ENCODE data around the gene PPP4R3B.

DNA sequence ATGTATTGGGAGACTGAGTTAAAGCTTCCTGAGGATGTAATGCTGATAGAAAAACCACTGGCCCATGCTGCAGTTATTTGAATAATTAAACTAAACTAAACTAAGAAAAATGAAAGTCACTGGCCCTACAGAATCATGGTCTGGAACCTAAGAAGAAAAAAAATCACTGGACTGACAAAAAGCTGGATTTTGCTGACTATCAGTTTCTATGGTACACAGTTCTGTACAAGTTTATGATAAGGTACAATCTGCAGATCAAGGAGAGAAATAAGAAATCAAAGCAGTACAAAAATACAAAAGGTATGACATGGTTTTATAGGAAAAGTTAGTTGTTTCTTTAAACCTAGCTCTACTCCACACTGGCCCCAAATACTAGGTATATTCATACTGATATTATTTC is 15.6 kb downstream of the PPP4R3B start:
- TF ChIP-seq, protein P1, sequence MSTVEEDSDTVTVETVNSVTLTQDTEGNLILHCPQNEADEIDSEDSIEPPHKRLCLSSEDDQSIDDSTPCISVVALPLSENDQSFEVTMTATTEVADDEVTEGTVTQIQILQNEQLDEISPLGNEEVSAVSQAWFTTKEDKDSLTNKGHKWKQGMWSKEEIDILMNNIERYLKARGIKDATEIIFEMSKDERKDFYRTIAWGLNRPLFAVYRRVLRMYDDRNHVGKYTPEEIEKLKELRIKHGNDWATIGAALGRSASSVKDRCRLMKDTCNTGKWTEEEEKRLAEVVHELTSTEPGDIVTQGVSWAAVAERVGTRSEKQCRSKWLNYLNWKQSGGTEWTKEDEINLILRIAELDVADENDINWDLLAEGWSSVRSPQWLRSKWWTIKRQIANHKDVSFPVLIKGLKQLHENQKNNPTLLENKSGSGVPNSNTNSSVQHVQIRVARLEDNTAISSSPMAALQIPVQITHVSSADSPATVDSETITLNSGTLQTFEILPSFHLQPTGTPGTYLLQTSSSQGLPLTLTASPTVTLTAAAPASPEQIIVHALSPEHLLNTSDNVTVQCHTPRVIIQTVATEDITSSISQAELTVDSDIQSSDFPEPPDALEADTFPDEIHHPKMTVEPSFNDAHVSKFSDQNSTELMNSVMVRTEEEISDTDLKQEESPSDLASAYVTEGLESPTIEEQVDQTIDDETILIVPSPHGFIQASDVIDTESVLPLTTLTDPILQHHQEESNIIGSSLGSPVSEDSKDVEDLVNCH (CRISPR knock-in tag; IDR thresholded peaks at IDR 0.05) = no peak
- TF ChIP-seq YEATS2 (CRISPR knock-in tag; IDR thresholded peaks at IDR 0.05; ENCODE audit: borderline replicate concordance) (no peak), ZNF558 (CRISPR knock-in tag; IDR thresholded peaks at IDR 0.05; ENCODE audit: borderline replicate concordance) (no peak), CENPT (CRISPR knock-in tag; IDR thresholded peaks at IDR 0.05; ENCODE audit: low read depth) (no peak), CHD4 (IDR thresholded peaks at IDR 0.05; ENCODE audit: borderline replicate concordance, low read length) (no peak), BHLHE40 (IDR thresholded peaks at IDR 0.05; ENCODE audit: low read length) (no peak), EZH2 (conservative IDR thresholded peaks at IDR 0.05; ENCODE audit: low read depth, low read length) (no peak)
- TF ChIP-seq, protein P2, sequence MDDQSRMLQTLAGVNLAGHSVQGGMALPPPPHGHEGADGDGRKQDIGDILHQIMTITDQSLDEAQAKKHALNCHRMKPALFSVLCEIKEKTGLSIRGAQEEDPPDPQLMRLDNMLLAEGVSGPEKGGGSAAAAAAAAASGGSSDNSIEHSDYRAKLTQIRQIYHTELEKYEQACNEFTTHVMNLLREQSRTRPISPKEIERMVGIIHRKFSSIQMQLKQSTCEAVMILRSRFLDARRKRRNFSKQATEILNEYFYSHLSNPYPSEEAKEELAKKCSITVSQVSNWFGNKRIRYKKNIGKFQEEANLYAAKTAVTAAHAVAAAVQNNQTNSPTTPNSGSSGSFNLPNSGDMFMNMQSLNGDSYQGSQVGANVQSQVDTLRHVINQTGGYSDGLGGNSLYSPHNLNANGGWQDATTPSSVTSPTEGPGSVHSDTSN (CRISPR knock-in tag; IDR thresholded peaks at IDR 0.05; ENCODE audit: borderline replicate concordance) = no peak
- TF ChIP-seq, protein P3, sequence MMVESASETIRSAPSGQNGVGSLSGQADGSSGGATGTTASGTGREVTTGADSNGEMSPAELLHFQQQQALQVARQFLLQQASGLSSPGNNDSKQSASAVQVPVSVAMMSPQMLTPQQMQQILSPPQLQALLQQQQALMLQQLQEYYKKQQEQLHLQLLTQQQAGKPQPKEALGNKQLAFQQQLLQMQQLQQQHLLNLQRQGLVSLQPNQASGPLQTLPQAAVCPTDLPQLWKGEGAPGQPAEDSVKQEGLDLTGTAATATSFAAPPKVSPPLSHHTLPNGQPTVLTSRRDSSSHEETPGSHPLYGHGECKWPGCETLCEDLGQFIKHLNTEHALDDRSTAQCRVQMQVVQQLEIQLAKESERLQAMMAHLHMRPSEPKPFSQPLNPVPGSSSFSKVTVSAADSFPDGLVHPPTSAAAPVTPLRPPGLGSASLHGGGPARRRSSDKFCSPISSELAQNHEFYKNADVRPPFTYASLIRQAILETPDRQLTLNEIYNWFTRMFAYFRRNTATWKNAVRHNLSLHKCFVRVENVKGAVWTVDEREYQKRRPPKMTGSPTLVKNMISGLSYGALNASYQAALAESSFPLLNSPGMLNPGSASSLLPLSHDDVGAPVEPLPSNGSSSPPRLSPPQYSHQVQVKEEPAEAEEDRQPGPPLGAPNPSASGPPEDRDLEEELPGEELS (CRISPR knock-in tag; IDR thresholded peaks at IDR 0.05) = no peak
- TF ChIP-seq, protein P4, sequence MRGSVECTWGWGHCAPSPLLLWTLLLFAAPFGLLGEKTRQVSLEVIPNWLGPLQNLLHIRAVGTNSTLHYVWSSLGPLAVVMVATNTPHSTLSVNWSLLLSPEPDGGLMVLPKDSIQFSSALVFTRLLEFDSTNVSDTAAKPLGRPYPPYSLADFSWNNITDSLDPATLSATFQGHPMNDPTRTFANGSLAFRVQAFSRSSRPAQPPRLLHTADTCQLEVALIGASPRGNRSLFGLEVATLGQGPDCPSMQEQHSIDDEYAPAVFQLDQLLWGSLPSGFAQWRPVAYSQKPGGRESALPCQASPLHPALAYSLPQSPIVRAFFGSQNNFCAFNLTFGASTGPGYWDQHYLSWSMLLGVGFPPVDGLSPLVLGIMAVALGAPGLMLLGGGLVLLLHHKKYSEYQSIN (CRISPR knock-in tag; IDR thresholded peaks at IDR 0.05; ENCODE audit: borderline replicate concordance) = no peak
- TF ChIP-seq, protein P5, sequence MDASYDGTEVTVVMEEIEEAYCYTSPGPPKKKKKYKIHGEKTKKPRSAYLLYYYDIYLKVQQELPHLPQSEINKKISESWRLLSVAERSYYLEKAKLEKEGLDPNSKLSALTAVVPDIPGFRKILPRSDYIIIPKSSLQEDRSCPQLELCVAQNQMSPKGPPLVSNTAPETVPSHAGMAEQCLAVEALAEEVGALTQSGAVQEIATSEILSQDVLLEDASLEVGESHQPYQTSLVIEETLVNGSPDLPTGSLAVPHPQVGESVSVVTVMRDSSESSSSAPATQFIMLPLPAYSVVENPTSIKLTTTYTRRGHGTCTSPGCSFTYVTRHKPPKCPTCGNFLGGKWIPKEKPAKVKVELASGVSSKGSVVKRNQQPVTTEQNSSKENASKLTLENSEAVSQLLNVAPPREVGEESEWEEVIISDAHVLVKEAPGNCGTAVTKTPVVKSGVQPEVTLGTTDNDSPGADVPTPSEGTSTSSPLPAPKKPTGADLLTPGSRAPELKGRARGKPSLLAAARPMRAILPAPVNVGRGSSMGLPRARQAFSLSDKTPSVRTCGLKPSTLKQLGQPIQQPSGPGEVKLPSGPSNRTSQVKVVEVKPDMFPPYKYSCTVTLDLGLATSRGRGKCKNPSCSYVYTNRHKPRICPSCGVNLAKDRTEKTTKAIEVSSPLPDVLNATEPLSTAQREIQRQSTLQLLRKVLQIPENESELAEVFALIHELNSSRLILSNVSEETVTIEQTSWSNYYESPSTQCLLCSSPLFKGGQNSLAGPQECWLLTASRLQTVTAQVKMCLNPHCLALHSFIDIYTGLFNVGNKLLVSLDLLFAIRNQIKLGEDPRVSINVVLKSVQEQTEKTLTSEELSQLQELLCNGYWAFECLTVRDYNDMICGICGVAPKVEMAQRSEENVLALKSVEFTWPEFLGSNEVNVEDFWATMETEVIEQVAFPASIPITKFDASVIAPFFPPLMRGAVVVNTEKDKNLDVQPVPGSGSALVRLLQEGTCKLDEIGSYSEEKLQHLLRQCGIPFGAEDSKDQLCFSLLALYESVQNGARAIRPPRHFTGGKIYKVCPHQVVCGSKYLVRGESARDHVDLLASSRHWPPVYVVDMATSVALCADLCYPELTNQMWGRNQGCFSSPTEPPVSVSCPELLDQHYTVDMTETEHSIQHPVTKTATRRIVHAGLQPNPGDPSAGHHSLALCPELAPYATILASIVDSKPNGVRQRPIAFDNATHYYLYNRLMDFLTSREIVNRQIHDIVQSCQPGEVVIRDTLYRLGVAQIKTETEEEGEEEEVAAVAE (CRISPR knock-in tag; IDR thresholded peaks at IDR 0.05; ENCODE audit: borderline replicate concordance) = no peak
